Activated T-helper 1 cell treated with anti-CD3 and anti-CD28 coated beads, Interleukin-12 subunit alpha, Interleukin-12 subunit beta, Interleukin-2, Interleukin-4 antibody, amounts not matched to agents 30 ng/mL and 10 ng/mL and 1 ng/mL, durations not matched to agents 14 hours and 24 hours and 36 hours (primary cell): ENCODE results near the gene DSC3. TPM values are rescaled to one million over a fixed set of nuclear protein-coding genes. Genes with fewer than 3 reads are reported as not detected.

ENCODE experiments used
- DNase-seq: peaks from one replicate; pipeline ENCODE4 v3.0.0; 2021; ENCODE audit warnings: low spot score
- H3K27ac Mint-ChIP-seq: one replicate; pipeline ENCODE4 v1.8.0; 2021; ENCODE audit warnings: mild to moderate bottlenecking, mixed read lengths
- H3K27me3 Mint-ChIP-seq: one replicate; pipeline ENCODE4 v1.8.0; 2022; ENCODE audit warnings: mild to moderate bottlenecking, moderate library complexity, mixed read lengths; ENCODE audit not compliant: insufficient read depth
- H3K36me3 Mint-ChIP-seq: one replicate; pipeline ENCODE4 v1.8.0; 2021; ENCODE audit warnings: low read depth, mixed read lengths
- H3K4me1 Mint-ChIP-seq: one replicate; pipeline ENCODE4 v1.8.0; 2021; ENCODE audit warnings: low read depth, mixed read lengths
- H3K4me3 Mint-ChIP-seq: one replicate; pipeline ENCODE4 v1.8.0; 2021; ENCODE audit warnings: mild to moderate bottlenecking, moderate library complexity, mixed read lengths
- H3K9me3 Mint-ChIP-seq: one replicate; pipeline ENCODE4 v1.8.0; 2021; ENCODE audit warnings: mixed read lengths
- intact Hi-C: fragments of 100-400 bp; cut with micrococcal nuclease; formaldehyde crosslinking; loops from one replicate; pipeline ENCODE4 v1.15.1; 2024
- total RNA-seq: library from RNA; stranded (reverse); gene quantifications from 2 replicates; pipeline ENCODE4 v1.2.3, GENCODE V29; 2022

DSC3 gene
- total RNA-seq, 1 donor from 2014 or later: not detected

DNA sequence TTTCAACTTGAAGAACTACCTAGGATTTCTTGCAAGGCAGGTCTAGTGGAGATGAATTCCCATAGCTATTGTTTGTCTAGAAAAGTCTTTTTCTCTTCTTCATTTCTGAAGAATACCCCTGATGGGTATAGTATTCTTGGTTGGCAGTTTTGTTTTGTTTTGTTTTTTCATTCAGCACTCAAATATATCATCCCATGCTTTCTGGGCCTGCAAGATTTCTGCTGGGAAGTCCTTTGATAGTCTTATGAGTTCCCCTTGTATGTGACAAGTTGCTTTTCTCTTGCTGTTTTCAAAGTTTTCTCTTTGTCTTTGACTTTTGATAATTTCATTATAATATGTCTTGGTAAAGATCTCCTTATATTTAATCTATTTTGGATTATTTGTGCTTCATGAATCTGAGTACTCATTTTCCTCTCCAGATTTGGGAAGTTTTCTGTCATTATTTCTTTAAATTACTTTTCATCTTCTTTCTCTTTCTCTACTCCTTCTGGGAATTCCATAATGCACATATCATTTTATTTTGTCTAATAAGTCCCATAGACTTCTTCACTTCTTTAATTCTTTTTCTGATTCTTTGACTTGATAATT is 101.5 kb downstream of the DSC3 start:
- H3K36me3 Mint-ChIP-seq: no peaks in the 10 kb centered on the region
- no peak for DNase-seq
- no peaks in the 10 kb centered on the region for H3K4me1 Mint-ChIP-seq
- peaks cover 7% of the 10 kb centered on the region for H3K9me3 Mint-ChIP-seq
- no peak overlapping the region for H3K27ac Mint-ChIP-seq
- no peaks in the 10 kb centered on the region for H3K27me3 Mint-ChIP-seq
- no peak overlapping the region for H3K4me3 Mint-ChIP-seq
- intact Hi-C loops: no loop called here

Other genes starting within 250 kb of the DSC3 start
- not detected in 2 replicates for gene DSC2, start 59.7 kb upstream of the DSC3 start, total RNA-seq
- not detected in 2 replicates for gene DSC1, start 120.1 kb upstream of the DSC3 start, total RNA-seq